Measurements from ENCODE around the gene P2RX6. TPM values are rescaled to one million over a fixed set of nuclear protein-coding genes. Genes with fewer than 3 reads are reported as not detected.
"Not testable (repeated sequence)": the region's sequence is repeated elsewhere in the genome, so short reads cannot be mapped to it uniquely, and the experiment has no call there.

Gene P2RX6
- total and polyA plus RNA-seq, 7 donors = 11.3 to 47.7 (median 32.8) TPM

GRCh38 chr22:20967697-20968211, 47.2 kb upstream of the P2RX6 start:
- ATAC-seq = no peak
- DNase-seq = no peak
- no peak overlapping the region for H3K4me3 ChIP-seq
- no peaks in the 10 kb centered on the region for H3K9me3 ChIP-seq
- TF ChIP-seq CTCF (IDR thresholded peaks at IDR 0.05) = no peak
- H3K4me1 ChIP-seq = no peaks in the 10 kb centered on the region
- H3K27me3 ChIP-seq (ENCODE audit: insufficient read depth in 3 of 3, low read length in 2 of 3) = peaks cover 0 to 14% (median 7%) of the 10 kb centered on the region in 3 donors
- no peak overlapping the region for H3K27ac ChIP-seq
- intact Hi-C loops (cut with DNase I) = no loop called here
- no peaks in the 10 kb centered on the region for H3K36me3 ChIP-seq (ENCODE audit: insufficient read depth in 1 of 2, low read depth in 1 of 2)
- 59 to 62% (median 60%) methylated on average over 19 of the region's 19 CpGs for WGBS, 3 donors

GRCh38 chr22:20968281-20968977, 46.5 kb upstream of the P2RX6 start:
- DNase-seq = no peak
- intact Hi-C loops (cut with DNase I) = no loop called here
- Histone ChIP-seq H3K27me3 (ENCODE audit: insufficient read depth in 3 of 3, low read length in 2 of 3) (peaks cover 0 to 13% (median 7%) of the 10 kb centered on the region in 3 donors), H3K9me3 (no peaks in the 10 kb centered on the region), H3K4me1 (no peaks in the 10 kb centered on the region), H3K27ac (no peak overlapping the region), H3K4me3 (no peak overlapping the region), H3K36me3 (ENCODE audit: insufficient read depth in 1 of 2, low read depth in 1 of 2) (no peaks in the 10 kb centered on the region)
- no peak for ATAC-seq
- no peak for TF ChIP-seq CTCF (IDR thresholded peaks at IDR 0.05)
- WGBS, 3 donors = 89 to 94% (median 91%) methylated on average over 7 of the region's 7 CpGs

GRCh38 chr22:20970939-20971657, 43.9 kb upstream of the P2RX6 start:
- WGBS, 3 donors = 48 to 58% (median 51%) methylated on average over 4 of the region's 4 CpGs
- no peak overlapping the region for H3K27ac ChIP-seq
- H3K4me1 ChIP-seq = no peaks in the 10 kb centered on the region
- no peak for ATAC-seq
- H3K36me3 ChIP-seq (ENCODE audit: insufficient read depth in 1 of 2, low read depth in 1 of 2) = no peaks in the 10 kb centered on the region
- no peak for DNase-seq
- H3K9me3 ChIP-seq = no peaks in the 10 kb centered on the region
- H3K4me3 ChIP-seq = no peak overlapping the region
- TF ChIP-seq CTCF (IDR thresholded peaks at IDR 0.05) = no peak
- intact Hi-C loops (cut with DNase I) = no loop called here
- H3K27me3 ChIP-seq (ENCODE audit: insufficient read depth in 3 of 3, low read length in 2 of 3) = peaks cover 0 to 2% (median 0%) of the 10 kb centered on the region in 3 donors

- H3K27ac ChIP-seq; H3K36me3 ChIP-seq (ENCODE audit: insufficient read depth in 1 of 2, low read depth in 1 of 2); H3K9me3 ChIP-seq; H3K4me3 ChIP-seq; H3K4me1 ChIP-seq; DNase-seq; H3K27me3 ChIP-seq (ENCODE audit: insufficient read depth in 3 of 3, low read length in 2 of 3); intact Hi-C loops (cut with DNase I): not testable (repeated sequence)
- ATAC-seq = peak; percentile 47 to 64 (median 57)
- 82 to 89% (median 87%) methylated on average over 11 of the region's 11 CpGs for WGBS, 3 donors
Observed at GRCh38 chr22:20972014-20972694, 42.8 kb upstream of the P2RX6 start.
